ENCODE measurements around the gene CCDC148. TPM values are rescaled to one million over a fixed set of nuclear protein-coding genes. Genes with fewer than 3 reads are reported as not detected.
A peak's percentile ranks its signal among the peaks of the same experiment; 100 is the strongest.

Gene CCDC148
- total RNA-seq, 1 donor from 2014 or later: 9.3 TPM

- Mint-ChIP-seq H3K27ac (no peak overlapping the region), H3K4me1 (peaks cover 36% of the 10 kb centered on the region), H3K9me3 (peaks cover 3% of the 10 kb centered on the region), H3K4me3 (no peak overlapping the region), H3K36me3 (peaks cover 4% of the 10 kb centered on the region), H3K27me3 (ENCODE audit: insufficient read depth, low read depth) (no peaks in the 10 kb centered on the region)
- Histone ChIP-seq H3K27me3 (no peaks in the 10 kb centered on the region), H3K9ac (no peak overlapping the region), H3K4me2 (no peak overlapping the region), H3K9me3 (ENCODE audit: low read depth) (no peaks in the 10 kb centered on the region), H2AFZ (replicated peaks) (no peak overlapping the region), H3K36me3 (no peaks in the 10 kb centered on the region), H3K4me3 (no peak overlapping the region), H3K27ac (no peak overlapping the region), H3F3A (ENCODE audit: low read depth) (peaks cover 9% of the 10 kb centered on the region), H3K4me1 (peaks cover 17% of the 10 kb centered on the region), H3K79me2 (ENCODE audit: low read depth) (no peaks in the 10 kb centered on the region), H4K20me1 (ENCODE audit: low read depth) (no peaks in the 10 kb centered on the region)
- no peak for DNase-seq (ENCODE audit: low spot score)
- TF ChIP-seq EZH2phosphoT487 (IDR thresholded peaks at IDR 0.05) (no peak), EZH2 (IDR thresholded peaks at IDR 0.05) (no peak), CTCF (IDR thresholded peaks at IDR 0.05) (no peak)
Measured at GRCh38 chr2:158189526-158189925, 267.0 kb downstream of the CCDC148 start.

GRCh38 chr2:158187908-158188307, 268.6 kb downstream of the CCDC148 start:
- H3K4me1 Mint-ChIP-seq: peaks cover 42% of the 10 kb centered on the region
- no peaks in the 10 kb centered on the region for H3K27me3 Mint-ChIP-seq (ENCODE audit: insufficient read depth, low read depth)
- Histone ChIP-seq H3K36me3 (no peaks in the 10 kb centered on the region), H3K9ac (no peak overlapping the region), H3K27me3 (no peaks in the 10 kb centered on the region), H3K27ac (no peak overlapping the region), H3K79me2 (ENCODE audit: low read depth) (no peaks in the 10 kb centered on the region), H3K4me2 (no peak overlapping the region), H3F3A (ENCODE audit: low read depth) (peaks cover 9% of the 10 kb centered on the region), H3K9me3 (ENCODE audit: low read depth) (no peaks in the 10 kb centered on the region), H4K20me1 (ENCODE audit: low read depth) (no peaks in the 10 kb centered on the region), H2AFZ (replicated peaks) (no peak overlapping the region), H3K4me3 (no peak overlapping the region), H3K4me1 (peaks cover 17% of the 10 kb centered on the region)
- no peak overlapping the region for H3K4me3 Mint-ChIP-seq
- TF ChIP-seq CTCF (IDR thresholded peaks at IDR 0.05) (no peak), EZH2 (IDR thresholded peaks at IDR 0.05) (no peak), EZH2phosphoT487 (IDR thresholded peaks at IDR 0.05) (no peak)
- peak; percentile 24 for DNase-seq (ENCODE audit: low spot score)
- H3K27ac Mint-ChIP-seq: no peak overlapping the region
- peaks cover 1% of the 10 kb centered on the region for H3K36me3 Mint-ChIP-seq
- peaks cover 1% of the 10 kb centered on the region for H3K9me3 Mint-ChIP-seq

DNA sequence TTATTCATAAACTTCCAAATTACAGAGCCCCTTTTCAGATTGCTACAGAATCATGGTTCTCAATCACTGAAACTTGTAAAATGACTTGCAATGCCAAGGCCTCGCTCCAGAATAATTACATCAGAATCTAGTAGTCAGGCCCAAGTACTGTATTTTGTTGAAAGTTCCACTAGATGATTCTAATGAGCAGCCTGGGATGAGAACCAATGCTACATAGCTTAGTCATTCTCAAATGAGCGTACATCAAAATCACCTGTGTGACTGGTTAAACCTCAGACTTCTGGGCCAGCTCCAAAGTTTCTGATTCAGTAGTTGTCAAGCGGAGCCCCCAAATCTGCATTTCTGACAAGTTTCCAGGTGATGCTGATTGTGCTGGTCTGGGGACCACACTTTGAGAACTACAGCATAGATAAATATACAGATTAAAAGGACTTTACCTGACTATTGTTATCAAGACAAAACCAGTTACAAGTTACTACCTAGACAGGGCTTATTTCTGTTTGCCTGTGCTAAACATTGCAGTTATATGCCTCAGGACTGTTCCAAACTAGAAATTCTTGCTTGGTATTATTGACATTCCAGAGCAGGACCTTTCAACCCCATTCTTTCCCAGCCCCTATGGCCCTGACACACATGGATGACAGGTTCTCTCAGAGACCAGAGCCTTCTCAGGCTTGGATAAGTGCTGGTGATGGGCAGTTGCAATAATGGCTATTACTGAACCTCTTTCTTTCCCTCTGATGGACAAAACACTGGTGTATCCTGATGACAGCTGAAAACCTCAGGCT, 271.8 kb downstream of the CCDC148 start:
- Mint-ChIP-seq H3K4me1 (peaks cover 17% of the 10 kb centered on the region), H3K27ac (no peak overlapping the region), H3K4me3 (no peak overlapping the region), H3K9me3 (no peaks in the 10 kb centered on the region), H3K27me3 (ENCODE audit: insufficient read depth, low read depth) (peaks cover 2% of the 10 kb centered on the region), H3K36me3 (no peaks in the 10 kb centered on the region)
- H3K27ac ChIP-seq: no peak overlapping the region
- no peak overlapping the region for H3K4me3 ChIP-seq
- H2AFZ ChIP-seq (replicated peaks): no peak overlapping the region
- no peaks in the 10 kb centered on the region for H3K27me3 ChIP-seq
- H3K4me1 ChIP-seq: no peaks in the 10 kb centered on the region
- no peaks in the 10 kb centered on the region for H3K9me3 ChIP-seq (ENCODE audit: low read depth)
- no peaks in the 10 kb centered on the region for H4K20me1 ChIP-seq (ENCODE audit: low read depth)
- H3K36me3 ChIP-seq: no peaks in the 10 kb centered on the region
- TF ChIP-seq CTCF (IDR thresholded peaks at IDR 0.05) (no peak), EZH2 (IDR thresholded peaks at IDR 0.05) (no peak), EZH2phosphoT487 (IDR thresholded peaks at IDR 0.05) (no peak)
- DNase-seq (ENCODE audit: low spot score): no peak
- H3K79me2 ChIP-seq (ENCODE audit: low read depth): no peaks in the 10 kb centered on the region
- H3K4me2 ChIP-seq: no peak overlapping the region
- no peak overlapping the region for H3K9ac ChIP-seq
- no peaks in the 10 kb centered on the region for H3F3A ChIP-seq (ENCODE audit: low read depth)

Data from neural progenitor cell (in vitro differentiated cells).